Measurements from ENCODE around the gene ITSN1.

GRCh38 chr21:33854604-33855003, 212.3 kb downstream of the ITSN1 start:
- TF ChIP-seq, protein P1, sequence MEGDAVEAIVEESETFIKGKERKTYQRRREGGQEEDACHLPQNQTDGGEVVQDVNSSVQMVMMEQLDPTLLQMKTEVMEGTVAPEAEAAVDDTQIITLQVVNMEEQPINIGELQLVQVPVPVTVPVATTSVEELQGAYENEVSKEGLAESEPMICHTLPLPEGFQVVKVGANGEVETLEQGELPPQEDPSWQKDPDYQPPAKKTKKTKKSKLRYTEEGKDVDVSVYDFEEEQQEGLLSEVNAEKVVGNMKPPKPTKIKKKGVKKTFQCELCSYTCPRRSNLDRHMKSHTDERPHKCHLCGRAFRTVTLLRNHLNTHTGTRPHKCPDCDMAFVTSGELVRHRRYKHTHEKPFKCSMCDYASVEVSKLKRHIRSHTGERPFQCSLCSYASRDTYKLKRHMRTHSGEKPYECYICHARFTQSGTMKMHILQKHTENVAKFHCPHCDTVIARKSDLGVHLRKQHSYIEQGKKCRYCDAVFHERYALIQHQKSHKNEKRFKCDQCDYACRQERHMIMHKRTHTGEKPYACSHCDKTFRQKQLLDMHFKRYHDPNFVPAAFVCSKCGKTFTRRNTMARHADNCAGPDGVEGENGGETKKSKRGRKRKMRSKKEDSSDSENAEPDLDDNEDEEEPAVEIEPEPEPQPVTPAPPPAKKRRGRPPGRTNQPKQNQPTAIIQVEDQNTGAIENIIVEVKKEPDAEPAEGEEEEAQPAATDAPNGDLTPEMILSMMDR (IDR thresholded peaks at IDR 0.05), result no peak
- TF ChIP-seq POLR2AphosphoS5 (IDR thresholded peaks at IDR 0.05), result no peak
